Activated CD4-positive, alpha-beta T cell treated with anti-CD3 and anti-CD28 coated beads for 36 hours (primary cell): ENCODE results near the gene SLC12A6. TPM values are rescaled to one million over a fixed set of nuclear protein-coding genes. Genes with fewer than 3 reads are reported as not detected.

Experiments used
- ATAC-seq: fragments of 200-7000 bp; cut with Tn5 transposase; one replicate; pipeline ENCODE4 v1.10.0; 2021; ENCODE audit warnings: mild to moderate bottlenecking, moderate library complexity
- CTCF ChIA-PET: fragments of 350-600 bp; sonication (Branson Sonifier 250); formaldehyde crosslinking; loops from one replicate; lab custom pipeline; 2021; ENCODE audit warnings: antibody characterized with exemption; lab: Charles Lee
- POLR2A ChIA-PET: fragments of 350-600 bp; sonication (Branson Sonifier 250); formaldehyde crosslinking; loops from one replicate; lab custom pipeline; 2021; ENCODE audit warnings: antibody characterized with exemption, inconsistent platforms; lab: Charles Lee
- DNase-seq: peaks from one replicate; pipeline ENCODE4 v3.0.0-alpha.2; 2020
- H3K27ac Mint-ChIP-seq: one replicate; pipeline ENCODE4 v1.8.0; 2021; ENCODE audit warnings: mixed read lengths
- H3K27me3 Mint-ChIP-seq: one replicate; pipeline ENCODE4 v1.8.0; 2021; ENCODE audit warnings: mixed read lengths
- H3K36me3 Mint-ChIP-seq: one replicate; pipeline ENCODE4 v1.8.0; 2021; ENCODE audit warnings: low read depth, mixed read lengths
- H3K4me1 Mint-ChIP-seq: one replicate; pipeline ENCODE4 v1.8.0; 2021; ENCODE audit warnings: mixed read lengths
- H3K4me3 Mint-ChIP-seq: one replicate; pipeline ENCODE4 v1.8.0; 2021; ENCODE audit warnings: mild to moderate bottlenecking, moderate library complexity, mixed read lengths
- H3K9me3 Mint-ChIP-seq: one replicate; pipeline ENCODE4 v1.8.0; 2021; ENCODE audit warnings: low read depth, mixed read lengths
- intact Hi-C, 2 experiments: fragments of 100-400 bp; cut with DNase I in 1 of 2; cut with micrococcal nuclease in 1 of 2; formaldehyde crosslinking; loops; one replicate each; pipeline versions ENCODE4 v1.14.2 to v1.15.1; 2022 to 2024; cut with DNase I, micrococcal nuclease
- total RNA-seq, 2 experiments: library from RNA; stranded (reverse); gene quantifications; one replicate each; pipeline ENCODE4 v1.2.3, GENCODE V29; 2021

The SLC12A6 gene
- total RNA-seq, 2 experiments from 2014 or later, result 18.2 to 22.1 TPM

DNA sequence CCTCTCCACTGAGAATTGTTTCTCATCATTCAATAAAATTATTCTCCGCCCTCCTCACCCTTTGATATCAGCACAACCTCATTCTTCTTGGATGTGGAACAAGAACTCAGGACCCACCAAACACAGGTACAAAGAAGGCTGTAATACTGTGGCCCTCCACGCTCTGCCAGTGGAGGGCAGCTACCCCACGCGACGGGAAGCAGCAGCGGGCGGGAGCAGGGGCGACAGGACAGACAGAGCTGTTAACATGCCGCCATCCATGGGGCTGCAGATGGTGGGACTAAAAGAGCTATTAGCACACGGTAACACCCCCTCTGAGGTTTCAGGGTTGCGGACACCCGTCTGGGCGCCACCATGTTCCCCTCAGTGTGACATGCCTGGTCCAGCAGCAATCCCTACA, 75.2 kb downstream of the SLC12A6 start:
- DNase-seq (no peak), ATAC-seq (no peak)
- Mint-ChIP-seq H3K27me3 (no peaks in the 10 kb centered on the region), H3K4me1 (peaks cover 10% of the 10 kb centered on the region), H3K9me3 (no peaks in the 10 kb centered on the region), H3K27ac (no peak overlapping the region), H3K4me3 (no peak overlapping the region), H3K36me3 (peaks cover 4% of the 10 kb centered on the region)
- ChIA-PET POLR2A (no interaction called here), CTCF (interaction anchor here (0.9 kb wide), 1 partner anchor 22 kb away, joined by 3 read pairs; no protein-coding TSS in a partner anchor)
- intact Hi-C loops, result no loop called here

DNA sequence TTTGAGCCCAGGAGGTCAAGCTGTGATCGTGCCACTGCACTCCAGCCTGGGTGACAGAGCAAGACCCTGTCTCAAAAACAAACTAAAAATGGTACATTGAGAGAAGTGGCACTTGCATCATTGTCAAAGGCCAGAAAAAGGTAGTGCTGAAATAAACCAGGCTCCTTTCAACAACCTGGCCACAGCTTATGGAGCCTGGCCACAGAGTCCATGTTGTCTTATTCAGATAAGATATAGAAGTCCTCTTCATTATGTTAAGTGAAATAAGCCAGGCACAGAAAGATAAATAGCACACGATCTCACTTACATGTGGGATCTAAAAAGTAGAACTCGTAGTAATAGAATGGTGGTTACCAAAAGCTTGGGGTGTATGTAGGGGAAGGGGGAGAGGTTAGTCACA, 78.0 kb downstream of the SLC12A6 start:
- peaks cover 3% of the 10 kb centered on the region for H3K4me1 Mint-ChIP-seq
- intact Hi-C loops, result no loop called here
- H3K27ac Mint-ChIP-seq, result no peak overlapping the region
- no peaks in the 10 kb centered on the region for H3K9me3 Mint-ChIP-seq
- DNase-seq (no peak), ATAC-seq (no peak)
- ChIA-PET CTCF (interaction anchor here (1.2 to 1.9 kb wide), 2 partner anchors 18 to 523 kb away, joined by 3 to 8 read pairs; no protein-coding TSS in a partner anchor), POLR2A (interaction anchor here (0.5 kb wide), 1 partner anchor 68 kb away, joined by 8 read pairs; no protein-coding TSS in a partner anchor)
- H3K36me3 Mint-ChIP-seq, result peaks cover 13% of the 10 kb centered on the region
- H3K4me3 Mint-ChIP-seq, result no peak overlapping the region
- H3K27me3 Mint-ChIP-seq, result no peaks in the 10 kb centered on the region

- H3K4me1 Mint-ChIP-seq, result no peaks in the 10 kb centered on the region
- H3K9me3 Mint-ChIP-seq, result no peaks in the 10 kb centered on the region
- peaks cover 22% of the 10 kb centered on the region for H3K36me3 Mint-ChIP-seq
- no peaks in the 10 kb centered on the region for H3K27me3 Mint-ChIP-seq
- H3K4me3 Mint-ChIP-seq, result no peak overlapping the region
- intact Hi-C loops, result no loop called here
- peak overlapping the region; percentile 3 for H3K27ac Mint-ChIP-seq
- POLR2A ChIA-PET, result no interaction called here
- ATAC-seq (no peak), DNase-seq (no peak)
- CTCF ChIA-PET, result interaction anchor here (0.7 to 1.0 kb wide), 4 partner anchors 17 to 610 kb away, joined by 3 to 5 read pairs (median 3); no protein-coding TSS in a partner anchor
Measured at GRCh38 chr15:34258151-34258550, 79.4 kb downstream of the SLC12A6 start.

DNA sequence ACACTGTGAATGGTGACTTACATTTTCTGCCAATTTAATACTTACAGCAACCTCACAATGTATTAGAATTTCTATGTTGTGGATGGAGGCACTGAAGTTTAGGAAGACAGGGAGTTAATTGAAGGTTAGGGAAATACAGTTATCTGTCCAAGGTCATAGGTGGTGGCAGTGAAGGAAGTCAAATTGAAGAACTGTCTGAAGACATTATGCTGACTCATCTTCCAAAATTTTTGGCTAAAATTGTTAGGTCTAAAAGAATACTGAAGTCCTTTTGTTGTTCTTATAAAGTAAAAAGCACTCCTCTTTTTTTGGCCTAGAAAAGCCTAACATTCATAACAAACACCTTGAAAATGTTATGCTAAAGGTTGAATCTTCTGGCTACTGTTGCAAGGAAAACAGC, 85.0 kb downstream of the SLC12A6 start:
- intact Hi-C loops, result no loop called here
- no peak for DNase-seq
- ChIA-PET POLR2A (no interaction called here), CTCF (interaction anchor here (0.7 to 1.7 kb wide), 2 partner anchors 9 to 11 kb away, joined by 3 to 6 read pairs; no protein-coding TSS in a partner anchor)
- Mint-ChIP-seq H3K4me1 (peaks cover 6% of the 10 kb centered on the region), H3K36me3 (peaks cover 34% of the 10 kb centered on the region), H3K4me3 (no peak overlapping the region), H3K9me3 (no peaks in the 10 kb centered on the region), H3K27me3 (no peaks in the 10 kb centered on the region), H3K27ac (peak overlapping the region; percentile 58)
- no peak for ATAC-seq

- H3K9me3 Mint-ChIP-seq, result no peaks in the 10 kb centered on the region
- H3K4me1 Mint-ChIP-seq, result peaks cover 13% of the 10 kb centered on the region
- ChIA-PET CTCF (interaction anchor here (1.6 kb wide), 1 partner anchor 9 kb away, joined by 3 read pairs; no protein-coding TSS in a partner anchor), POLR2A (no interaction called here)
- DNase-seq (no peak), ATAC-seq (no peak)
- no peaks in the 10 kb centered on the region for H3K27me3 Mint-ChIP-seq
- intact Hi-C loops, result no loop called here
- H3K27ac Mint-ChIP-seq, result no peak overlapping the region
- H3K36me3 Mint-ChIP-seq, result peaks cover 19% of the 10 kb centered on the region
- no peak overlapping the region for H3K4me3 Mint-ChIP-seq
Measured at GRCh38 chr15:34248190-34248589, 89.4 kb downstream of the SLC12A6 start.

DNA sequence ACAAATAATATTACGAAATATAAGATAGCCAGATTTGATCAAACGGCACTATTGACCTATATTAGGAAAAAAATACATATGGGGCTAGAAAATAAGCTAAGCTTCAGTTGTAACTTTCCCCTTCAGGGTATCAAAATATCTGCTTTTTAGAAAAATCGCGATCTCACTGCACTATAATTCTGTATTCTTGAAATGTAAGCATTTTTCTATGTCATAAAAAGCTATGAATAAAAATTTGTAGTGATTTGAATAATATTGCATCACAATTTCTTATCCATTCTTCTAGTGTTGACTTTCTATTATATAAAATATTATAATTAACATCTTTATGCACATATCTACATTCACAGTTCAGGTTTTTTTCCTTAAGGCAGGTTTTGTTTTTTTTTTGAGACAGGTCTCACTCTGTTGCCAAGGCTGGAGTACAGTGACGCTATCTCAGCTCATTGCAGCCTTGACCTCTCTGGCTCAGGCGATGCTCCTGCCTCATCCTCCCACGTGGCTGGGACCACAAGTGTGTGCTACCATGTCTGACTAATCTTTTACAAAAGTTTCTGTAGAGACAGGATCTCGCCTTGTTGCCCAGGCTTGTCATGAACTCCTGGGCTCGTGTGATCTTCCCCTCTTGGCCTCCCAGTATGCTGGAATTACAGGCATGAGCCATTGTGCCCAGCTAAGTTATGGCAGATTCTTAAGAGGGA, 91.2 kb downstream of the SLC12A6 start:
- CTCF ChIA-PET, result interaction anchor here (0.6 to 1.6 kb wide), 2 partner anchors 38 to 508 kb away, joined by 3 to 4 read pairs; no protein-coding TSS in a partner anchor
- ATAC-seq, result peak; percentile 72
- H3K27ac Mint-ChIP-seq, result peak overlapping the region; percentile 76
- no peak overlapping the region for H3K4me3 Mint-ChIP-seq
- no peaks in the 10 kb centered on the region for H3K27me3 Mint-ChIP-seq
- POLR2A ChIA-PET, result no interaction called here
- H3K4me1 Mint-ChIP-seq, result peaks cover 19% of the 10 kb centered on the region
- peak; percentile 45 for DNase-seq
- intact Hi-C loops, result no loop called here
- H3K36me3 Mint-ChIP-seq, result peaks cover 16% of the 10 kb centered on the region
- no peaks in the 10 kb centered on the region for H3K9me3 Mint-ChIP-seq

DNA sequence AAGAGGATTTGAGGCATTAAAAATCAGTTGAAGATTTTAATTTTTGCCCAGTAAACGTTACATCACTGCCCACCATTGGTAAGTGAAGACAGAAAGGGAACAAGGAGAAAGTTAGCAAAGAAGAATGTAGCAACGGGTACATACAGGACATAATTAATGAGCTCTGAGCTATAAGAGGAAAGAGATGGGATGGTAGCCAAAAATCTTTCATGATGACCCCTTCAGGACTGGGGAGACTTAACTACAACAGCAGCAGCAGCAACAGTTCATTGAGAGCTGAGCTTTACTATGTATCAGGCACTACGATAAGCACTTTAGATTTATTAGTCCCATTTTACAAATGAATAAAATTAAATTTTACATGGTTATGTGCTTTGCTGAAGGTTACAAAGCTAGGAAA, 94.4 kb downstream of the SLC12A6 start:
- Mint-ChIP-seq H3K4me1 (peaks cover 39% of the 10 kb centered on the region), H3K9me3 (no peaks in the 10 kb centered on the region), H3K27me3 (no peaks in the 10 kb centered on the region), H3K4me3 (no peak overlapping the region), H3K27ac (no peak overlapping the region), H3K36me3 (peaks cover 18% of the 10 kb centered on the region)
- intact Hi-C loops, result no loop called here
- ChIA-PET POLR2A (interaction anchor here (0.6 kb wide), 1 partner anchor 12 kb away, joined by 3 read pairs; no protein-coding TSS in a partner anchor), CTCF (interaction anchor here (0.8 to 3.1 kb wide), 6 partner anchors 23 to 124 kb away, joined by 3 to 28 read pairs (median 4); partner anchors contain the start of genes LPCAT4 and SLC12A6)
- DNase-seq (no peak), ATAC-seq (no peak)

DNA sequence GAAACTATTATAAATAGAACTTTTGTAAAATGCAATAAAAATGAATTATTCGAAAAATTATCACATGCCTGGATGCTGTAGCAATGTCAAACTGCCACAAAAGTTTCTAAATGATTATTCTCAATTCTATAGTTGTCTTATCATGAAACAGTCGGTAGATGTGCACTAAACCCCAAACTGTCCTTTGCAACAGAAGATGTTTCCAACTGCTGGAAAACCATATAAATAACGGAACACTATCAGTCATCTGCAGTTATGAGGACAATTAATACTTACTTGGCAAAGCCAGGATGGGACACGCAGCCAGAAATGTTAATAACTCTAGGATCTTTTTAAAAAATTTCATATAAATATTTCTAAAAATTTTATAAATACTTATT, 95.3 kb downstream of the SLC12A6 start:
- CTCF ChIA-PET, result interaction anchor here (0.8 to 3.1 kb wide), 17 partner anchors 8 to 345 kb away, joined by 3 to 28 read pairs (median 7); partner anchors contain the start of genes LPCAT4, NOP10, NUTM1 and SLC12A6
- peak overlapping the region; percentile 12 for H3K27ac Mint-ChIP-seq
- H3K9me3 Mint-ChIP-seq, result no peaks in the 10 kb centered on the region
- no peaks in the 10 kb centered on the region for H3K27me3 Mint-ChIP-seq
- no peak for ATAC-seq
- peaks cover 36% of the 10 kb centered on the region for H3K4me1 Mint-ChIP-seq
- POLR2A ChIA-PET, result no interaction called here
- H3K4me3 Mint-ChIP-seq, result no peak overlapping the region
- intact Hi-C loops, result no loop called here
- DNase-seq, result no peak
- H3K36me3 Mint-ChIP-seq, result peaks cover 18% of the 10 kb centered on the region

DNA sequence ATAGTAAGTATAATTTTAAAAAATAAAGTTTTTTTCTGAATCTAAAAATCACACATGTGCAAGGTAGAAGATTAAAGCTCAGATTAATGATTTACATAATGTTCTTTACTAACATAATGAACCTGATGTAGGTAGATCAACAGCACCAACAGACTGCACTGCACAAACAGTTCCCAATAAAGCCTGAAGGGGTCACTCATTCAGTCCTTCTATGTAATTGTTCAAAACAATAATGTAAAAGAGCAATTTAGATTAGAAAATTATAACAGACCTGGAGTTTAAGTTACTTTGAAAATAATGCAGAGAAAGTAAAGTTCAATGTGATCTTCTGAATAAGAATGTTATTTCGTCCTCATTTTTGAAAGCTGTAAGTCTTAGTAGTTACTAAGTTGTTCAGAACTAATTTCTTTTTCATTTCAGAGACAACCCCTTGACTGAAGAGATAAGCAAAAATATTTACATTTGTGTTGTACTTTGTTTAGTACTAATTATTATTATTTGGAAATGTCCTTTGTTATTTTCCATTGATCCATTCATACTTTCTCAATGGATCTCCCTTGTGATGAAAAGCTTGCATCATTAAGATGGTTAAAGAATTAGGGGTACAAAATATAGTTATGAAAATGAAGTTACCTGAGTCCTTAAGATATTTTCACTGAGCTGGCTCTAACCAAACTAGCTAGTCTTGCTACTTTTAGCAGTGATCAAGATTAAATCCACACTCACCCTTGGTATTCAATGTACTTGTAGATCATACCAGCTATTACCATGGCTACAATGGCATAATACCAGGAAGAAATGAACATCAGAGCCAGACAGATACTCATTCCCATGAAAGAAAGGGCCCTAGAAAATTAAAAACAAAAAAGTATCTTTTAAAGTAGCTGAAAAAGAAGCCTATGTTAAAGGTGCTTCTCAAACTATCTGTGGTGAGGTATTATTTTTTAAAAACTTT, 95.9 kb downstream of the SLC12A6 start:
- H3K4me1 Mint-ChIP-seq, result peaks cover 33% of the 10 kb centered on the region
- ATAC-seq, result peak; percentile 68
- H3K27me3 Mint-ChIP-seq, result no peaks in the 10 kb centered on the region
- intact Hi-C loops, result loop anchor here (1.0 to 2.0 kb wide), 3 partner anchors 93 to 347 kb away; partner anchors contain the start of gene LPCAT4 (in 2 of the 2)
- peaks cover 22% of the 10 kb centered on the region for H3K36me3 Mint-ChIP-seq
- peak; percentile 35 for DNase-seq
- POLR2A ChIA-PET, result interaction anchor here (0.7 to 1.0 kb wide), 2 partner anchors 7 to 91 kb away, joined by 4 to 5 read pairs; no protein-coding TSS in a partner anchor
- H3K9me3 Mint-ChIP-seq, result no peaks in the 10 kb centered on the region
- no peak overlapping the region for H3K4me3 Mint-ChIP-seq
- H3K27ac Mint-ChIP-seq, result peak overlapping the region; percentile 39
- CTCF ChIA-PET, result interaction anchor here (0.6 to 3.1 kb wide), 30 partner anchors 9 to 1410 kb away, joined by 3 to 28 read pairs (median 6); partner anchors contain the start of genes LPCAT4, NOP10, NUTM1 and SLC12A6

- DNase-seq (peak; percentile 39), ATAC-seq (peak; percentile 52)
- Mint-ChIP-seq H3K36me3 (peaks cover 31% of the 10 kb centered on the region), H3K27ac (peak overlapping the region; percentile 77), H3K27me3 (no peaks in the 10 kb centered on the region), H3K4me3 (peak overlapping the region; percentile 11), H3K4me1 (peaks cover 31% of the 10 kb centered on the region), H3K9me3 (no peaks in the 10 kb centered on the region)
- intact Hi-C loops, result loop anchor here (2.0 kb wide), 2 partner anchors 94 to 348 kb away; no protein-coding TSS in a partner anchor
- POLR2A ChIA-PET, result interaction anchor here (0.7 to 1.0 kb wide), 2 partner anchors 8 to 127 kb away, joined by 3 to 5 read pairs; no protein-coding TSS in a partner anchor
- CTCF ChIA-PET, result interaction anchor here (0.6 to 3.1 kb wide), 16 partner anchors 11 to 347 kb away, joined by 3 to 28 read pairs (median 4); partner anchors contain the start of genes KATNBL1, LPCAT4, NOP10 and NUTM1
Measured at GRCh38 chr15:34240537-34240936, 97.0 kb downstream of the SLC12A6 start.
